Endothelial cell of umbilical vein (primary cell): ENCODE measurements around the gene PRAF2. TPM values are rescaled to one million over a fixed set of nuclear protein-coding genes. Genes with fewer than 3 reads are reported as not detected.

Source experiments
- BruUV-seq: library from RNA; stranded (reverse); fragments of 400-500 nt; replicated peaks from 2 replicates; lab custom pipeline; 2021; lab: Mats Ljungman, UMichigan
- CTCF ChIA-PET: fragments of 300-600, 350-600 bp; sonication (Branson Sonifier 250); formaldehyde crosslinking; loops from one replicate; lab custom pipeline; 2021; ENCODE audit warnings: antibody characterized with exemption, inconsistent platforms; lab: Charles Lee
- POLR2A ChIA-PET: fragments of 300-600, 350-600 bp; sonication (Branson Sonifier 250); formaldehyde crosslinking; loops from one replicate; lab custom pipeline; 2021; ENCODE audit warnings: antibody characterized with exemption, inconsistent platforms; lab: Charles Lee
- DNase-seq: peaks from one replicate; pipeline ENCODE4 v3.0.0-alpha.2; 2011; ENCODE audit warnings: low read depth, low spot score
- FAIRE-seq: peaks from 2 replicates; lab custom pipeline; 2011; peaks lifted over from hg19 to GRCh38; lab: Jason Lieb, UNC
- H2AFZ ChIP-seq: 2 replicates; pipeline ENCODE4 v1.6.0; 2012; ENCODE audit warnings: low read depth, low read length, control low read depth, inconsistent platforms
- H3K27ac ChIP-seq: 2 replicates; pipeline ENCODE4 v1.5.1; 2011; ENCODE audit warnings: low read depth, mild to moderate bottlenecking, control low read depth, low read length, moderate library complexity; ENCODE audit not compliant: insufficient read depth
- H3K27me3 ChIP-seq, 2 experiments: 2 replicates each; pipeline versions ENCODE4 v1.6.0 to v1.6.1; 2011; ENCODE audit warnings: low read length in 2 of 2, mixed read lengths in 1 of 2; ENCODE audit not compliant: control insufficient read depth in 2 of 2, insufficient read depth in 2 of 2
- H3K36me3 ChIP-seq, 2 experiments: 2 replicates in 1 of 2; 3 replicates in 1 of 2; pipeline ENCODE4 v1.5.1; 2011; ENCODE audit warnings: low read length in 2 of 2, mild to moderate bottlenecking in 1 of 2, moderate library complexity in 1 of 2; ENCODE audit not compliant: control insufficient read depth in 2 of 2, insufficient read depth in 2 of 2; ENCODE audit errors: extremely low read depth in 1 of 2
- H3K4me1 ChIP-seq: 3 replicates; pipeline ENCODE4 v1.5.1; 2011; ENCODE audit warnings: mild to moderate bottlenecking, low read length; ENCODE audit not compliant: control insufficient read depth, insufficient read depth; ENCODE audit errors: extremely low read depth
- H3K4me2 ChIP-seq: 2 replicates; pipeline ENCODE4 v1.6.1; 2011; ENCODE audit warnings: low read length, control low read depth, mixed read lengths; ENCODE audit not compliant: insufficient read depth
- H3K4me3 ChIP-seq, 3 experiments: fragments of 200-600 bp in 1 of 3; sonication (generic), shearing (Covaris generic) in 1 of 3; replicated peaks in 1 of 3; 2 replicates each; pipeline ENCODE4 v1.5.1; 2011 to 2016; ENCODE audit warnings: control low read depth in 3 of 3, low read length in 3 of 3, mild to moderate bottlenecking in 2 of 3, inconsistent platforms in 1 of 3, low read depth in 1 of 3, moderate library complexity in 1 of 3; ENCODE audit not compliant: insufficient read depth in 1 of 3
- H3K79me2 ChIP-seq: 2 replicates; pipeline ENCODE4 v1.6.0; 2012; ENCODE audit warnings: low read length, inconsistent platforms; ENCODE audit not compliant: control insufficient read depth, insufficient read depth
- H3K9ac ChIP-seq: replicated peaks from 2 replicates; pipeline ENCODE3; 2011; ENCODE audit warnings: low read length, control low read depth; ENCODE audit not compliant: insufficient read depth; ENCODE audit errors: extremely low read depth
- H3K9me1 ChIP-seq: replicated peaks from 3 replicates; pipeline ENCODE4 v1.6.0; 2011; ENCODE audit warnings: mild to moderate bottlenecking, low read length; ENCODE audit not compliant: control insufficient read depth, insufficient read depth; ENCODE audit errors: extremely low read depth
- H3K9me3 ChIP-seq: replicated peaks from 2 replicates; pipeline ENCODE4 v1.5.1; 2012; ENCODE audit warnings: low read length, inconsistent platforms; ENCODE audit not compliant: control insufficient read depth, insufficient read depth
- H4K20me1 ChIP-seq: replicated peaks from 2 replicates; pipeline ENCODE3; 2011; ENCODE audit warnings: mild to moderate bottlenecking, low read length; ENCODE audit not compliant: control insufficient read depth, insufficient read depth; ENCODE audit errors: extremely low read depth
- EZH2 ChIP-seq: IDR thresholded peaks from 2 replicates; pipeline ENCODE4 v1.6.1; 2012; ENCODE audit warnings: borderline replicate concordance, low read depth, mild to moderate bottlenecking, moderate library complexity, low read length, inconsistent platforms; ENCODE audit not compliant: severe bottlenecking
- FOS ChIP-seq: IDR thresholded peaks from 2 replicates; pipeline ENCODE4 v1.6.1; 2011; ENCODE audit warnings: mild to moderate bottlenecking, low read length, moderate library complexity, borderline replicate concordance; ENCODE audit not compliant: insufficient read depth
- GATA2 ChIP-seq: IDR thresholded peaks from 2 replicates; pipeline ENCODE4 v1.7.0; 2011; ENCODE audit warnings: low read depth, mild to moderate bottlenecking, moderate library complexity, mixed read lengths, low read length; ENCODE audit not compliant: insufficient read length, insufficient read depth
- JUN ChIP-seq: IDR thresholded peaks from 2 replicates; pipeline ENCODE4 v1.6.1; 2011; ENCODE audit warnings: borderline replicate concordance, low read depth; ENCODE audit not compliant: insufficient read length, insufficient read depth
- MAX ChIP-seq: IDR thresholded peaks from 2 replicates; pipeline ENCODE4 v1.6.1; 2011; ENCODE audit not compliant: insufficient read depth, insufficient read length
- MYC ChIP-seq: IDR thresholded peaks from one replicate; pipeline ENCODE4 v1.6.1; 2011; ENCODE audit warnings: mild to moderate bottlenecking, low read depth, low read length
- POLR2A ChIP-seq: IDR thresholded peaks from 2 replicates; pipeline ENCODE4 v1.6.1; 2012; ENCODE audit warnings: low read depth, mild to moderate bottlenecking, control low read depth, low read length
- POLR2AphosphoS5 ChIP-seq: IDR thresholded peaks from 2 replicates; pipeline ENCODE4 v1.6.1; 2012; ENCODE audit warnings: low read depth, mild to moderate bottlenecking, control low read depth, low read length, moderate library complexity; ENCODE audit not compliant: insufficient read depth
- dilution Hi-C: fragments of 300-500 bp; cut with MboI; formaldehyde crosslinking; loops from one replicate; pipeline ENCODE4 v1.15.0; 2019; ENCODE audit warnings: low sequenced_read_pairs; ENCODE audit not compliant: extremely low pct_ligation_motif_present
- intact Hi-C: fragments of 100-400 bp; cut with micrococcal nuclease; formaldehyde crosslinking; loops from one replicate; pipeline ENCODE4 v1.10.0; 2022
- polyA plus RNA-seq, 4 experiments: library from polyadenylated mRNA; depleted of rRNA in 3 of 4; stranded (reverse) in 3 of 4; unstranded in 1 of 4; fragments of >200 nt; gene quantifications; 2 replicates each; pipeline versions ENCODE4 v1.2.1 to v1.2.3, GENCODE V29; 2011 to 2012; ENCODE audit warnings: missing spikeins in 1 of 4
- total RNA-seq: library from RNA; stranded (reverse); gene quantifications from 2 replicates; pipeline ENCODE4 v1.2.3, GENCODE V29; 2021
- TF ChIP-seq, protein P1 (sequence below), 2 donors: IDR thresholded peaks; 1 replicate in 1 of 2; 2 replicates in 1 of 2; pipeline ENCODE4 v1.5.1; 2011; ENCODE audit warnings: low read length in 2 of 2, mild to moderate bottlenecking in 2 of 2, moderate library complexity in 2 of 2, control low read depth in 1 of 2, inconsistent platforms in 1 of 2, low read depth in 1 of 2; ENCODE audit not compliant: insufficient read depth in 1 of 2; ENCODE audit errors: extremely low read depth in 1 of 2

PRAF2 gene
- total and polyA plus RNA-seq, 2 donors (not counting 3 experiments of a cell fraction or from before 2014, with no cell fraction given), result 36.2 to 41.6 TPM

DNA sequence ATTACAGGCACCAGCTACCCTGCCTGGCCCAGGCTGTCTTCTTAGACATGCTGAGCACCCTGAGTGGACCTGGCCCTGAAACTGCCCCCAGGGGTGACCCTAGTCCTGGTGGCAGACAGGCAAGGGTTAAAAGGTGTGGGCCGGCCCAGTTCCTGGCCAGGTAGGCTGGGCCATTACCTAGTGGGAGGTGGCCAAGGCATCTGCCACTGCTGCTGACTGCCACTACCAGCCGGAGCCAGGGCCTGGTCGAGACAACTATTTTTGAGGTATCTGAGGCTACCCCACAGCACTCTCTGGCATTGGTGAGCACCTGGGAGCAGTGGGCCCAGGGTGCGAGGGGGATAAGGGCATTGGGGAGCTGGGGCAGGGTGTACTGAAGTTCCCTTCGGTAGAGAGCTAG lies 15.0 kb downstream of the PRAF2 start, which contains the start of gene CCDC120:
CCDC120 (plus strand) TSS at position 206 of the 400 bp plus-strand sequence. CDS start 3,043 bp downstream, outside the sequence.
- no peak within 1 kb of the TSS for H2AFZ ChIP-seq
- H3K36me3 ChIP-seq, result no peaks in the 10 kb centered on the region
- FAIRE-seq (no peak), DNase-seq (no peak)
- dilution Hi-C loops (no loop called here), intact Hi-C loops (no loop called here)
- H3K4me2 ChIP-seq, result no peak within 1 kb of the TSS
- no peaks in the 10 kb centered on the region for H3K79me2 ChIP-seq
- H3K9ac ChIP-seq, result no peak within 1 kb of the TSS
- POLR2A ChIA-PET, result no interaction called here
- H3K9me1 ChIP-seq, result no peaks in the 10 kb centered on the region
- CTCF ChIA-PET, result no interaction called here
- H4K20me1 ChIP-seq, result no peaks in the 10 kb centered on the region
- H3K4me3 ChIP-seq, result no peak within 1 kb of the TSS
- TF ChIP-seq EZH2 (no peak), JUN (no peak), GATA2 (no peak), FOS (no peak), MYC (no peak), POLR2AphosphoS5 (no peak), MAX (no peak), POLR2A (no peak)
- TF ChIP-seq, protein P1, sequence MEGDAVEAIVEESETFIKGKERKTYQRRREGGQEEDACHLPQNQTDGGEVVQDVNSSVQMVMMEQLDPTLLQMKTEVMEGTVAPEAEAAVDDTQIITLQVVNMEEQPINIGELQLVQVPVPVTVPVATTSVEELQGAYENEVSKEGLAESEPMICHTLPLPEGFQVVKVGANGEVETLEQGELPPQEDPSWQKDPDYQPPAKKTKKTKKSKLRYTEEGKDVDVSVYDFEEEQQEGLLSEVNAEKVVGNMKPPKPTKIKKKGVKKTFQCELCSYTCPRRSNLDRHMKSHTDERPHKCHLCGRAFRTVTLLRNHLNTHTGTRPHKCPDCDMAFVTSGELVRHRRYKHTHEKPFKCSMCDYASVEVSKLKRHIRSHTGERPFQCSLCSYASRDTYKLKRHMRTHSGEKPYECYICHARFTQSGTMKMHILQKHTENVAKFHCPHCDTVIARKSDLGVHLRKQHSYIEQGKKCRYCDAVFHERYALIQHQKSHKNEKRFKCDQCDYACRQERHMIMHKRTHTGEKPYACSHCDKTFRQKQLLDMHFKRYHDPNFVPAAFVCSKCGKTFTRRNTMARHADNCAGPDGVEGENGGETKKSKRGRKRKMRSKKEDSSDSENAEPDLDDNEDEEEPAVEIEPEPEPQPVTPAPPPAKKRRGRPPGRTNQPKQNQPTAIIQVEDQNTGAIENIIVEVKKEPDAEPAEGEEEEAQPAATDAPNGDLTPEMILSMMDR (IDR thresholded peaks at IDR 0.05; ENCODE audit: extremely low read depth in 1 of 2, insufficient read depth in 1 of 2, low read depth in 1 of 2, low read length in 2 of 2), result no peak
- no peaks in the 10 kb centered on the region for H3K9me3 ChIP-seq
- no TSS peak for BruUV-seq
- H3K27ac ChIP-seq, result no peak within 1 kb of the TSS
- peaks cover 16% of the 10 kb centered on the region for H3K4me1 ChIP-seq
- H3K27me3 ChIP-seq, result no peaks in the 10 kb centered on the region
